ENCODE data around the gene COL27A1.
A peak's percentile ranks its signal among the peaks of the same experiment; 100 is the strongest.

COL27A1 gene

GRCh38 chr9:114155263-114155994 lies at the start of gene COL27A1:
COL27A1 (plus strand) TSS chr9:114155537; CDS start chr9:114155951, 414 bp downstream.
- peak in 2 of 3 experiments; percentile 59 to 73 for DNase-seq

DNA sequence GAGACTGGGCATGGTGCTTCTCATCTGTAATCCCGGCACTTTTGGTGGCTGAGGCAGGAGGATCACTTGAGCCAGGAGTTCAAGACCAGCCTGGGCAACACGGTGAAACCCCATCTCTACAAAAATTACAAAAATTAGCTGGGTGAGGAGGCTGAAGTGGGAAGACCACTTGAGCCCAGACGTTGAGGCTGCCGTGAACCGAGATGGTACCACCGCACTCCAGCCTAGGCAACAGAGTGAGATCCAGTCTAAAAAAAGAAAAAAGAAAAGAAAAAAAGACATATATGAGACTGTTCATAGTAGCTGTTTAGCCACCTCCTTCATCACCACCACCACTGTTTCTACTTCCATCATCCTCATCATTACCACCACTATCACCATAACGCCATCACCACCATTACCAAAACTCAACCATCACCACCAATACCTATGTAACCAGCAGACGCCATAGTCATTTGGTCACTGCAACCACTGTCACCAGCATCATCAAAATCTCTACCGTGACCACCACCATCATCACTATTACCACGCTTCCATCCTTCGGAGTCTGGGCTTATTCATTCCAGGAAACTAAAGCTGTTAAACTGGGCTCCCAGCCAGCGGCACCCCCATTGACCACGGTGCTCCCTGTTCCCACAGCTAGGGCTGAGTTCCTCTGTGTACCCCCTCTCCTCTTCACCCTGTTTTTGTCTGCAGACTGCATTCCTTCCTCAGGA lies 47.9 kb upstream of the COL27A1 start:
- DNase-seq = no peak

GRCh38 chr9:114108016-114108833 lies 47.1 kb upstream of the COL27A1 start:
- DNase-seq = peak; percentile 2 to 78 (median 53)

DNA sequence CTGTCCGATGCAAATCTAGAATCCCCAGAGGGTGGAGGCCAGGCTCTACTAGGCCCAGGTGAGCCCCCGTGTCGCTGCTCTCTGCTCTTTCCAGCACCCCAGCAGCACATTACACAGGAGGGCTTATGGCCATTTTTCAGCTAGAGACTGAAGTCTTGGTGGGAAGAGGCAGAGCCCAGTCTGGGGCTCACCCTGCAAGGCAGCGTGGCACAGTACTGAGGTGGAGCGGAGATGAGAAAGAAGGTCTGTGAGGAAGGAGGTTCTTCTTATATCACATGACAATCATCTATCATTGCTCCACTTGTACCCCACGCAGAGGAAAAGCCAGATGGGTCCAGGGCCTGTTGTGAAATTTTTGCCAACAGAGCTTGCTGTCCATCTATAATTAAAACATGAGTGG lies 46.2 kb upstream of the COL27A1 start:
- no peak for DNase-seq

DNA sequence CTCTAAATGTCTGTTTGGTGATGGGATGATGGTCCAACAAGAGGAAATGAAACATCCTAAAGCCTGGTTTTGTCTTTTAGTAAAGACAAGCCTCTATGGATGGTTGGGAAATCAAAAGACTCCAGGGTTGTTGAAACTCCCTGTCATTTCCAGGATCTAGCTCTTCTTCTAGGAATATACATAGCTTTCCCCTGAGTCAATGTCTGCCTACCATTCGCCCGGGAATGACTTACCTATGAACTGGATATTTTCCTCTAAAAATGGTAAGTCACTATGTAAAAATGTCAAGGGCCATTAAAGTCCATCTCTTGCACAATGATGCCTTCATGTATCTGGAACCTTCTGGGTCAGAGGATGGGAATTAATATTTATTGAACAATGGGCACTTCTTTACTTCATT lies 45.2 kb upstream of the COL27A1 start:
- no peak for DNase-seq

GRCh38 chr9:114112325-114112724 lies 43.0 kb upstream of the COL27A1 start:
- DNase-seq = no peak

DNA sequence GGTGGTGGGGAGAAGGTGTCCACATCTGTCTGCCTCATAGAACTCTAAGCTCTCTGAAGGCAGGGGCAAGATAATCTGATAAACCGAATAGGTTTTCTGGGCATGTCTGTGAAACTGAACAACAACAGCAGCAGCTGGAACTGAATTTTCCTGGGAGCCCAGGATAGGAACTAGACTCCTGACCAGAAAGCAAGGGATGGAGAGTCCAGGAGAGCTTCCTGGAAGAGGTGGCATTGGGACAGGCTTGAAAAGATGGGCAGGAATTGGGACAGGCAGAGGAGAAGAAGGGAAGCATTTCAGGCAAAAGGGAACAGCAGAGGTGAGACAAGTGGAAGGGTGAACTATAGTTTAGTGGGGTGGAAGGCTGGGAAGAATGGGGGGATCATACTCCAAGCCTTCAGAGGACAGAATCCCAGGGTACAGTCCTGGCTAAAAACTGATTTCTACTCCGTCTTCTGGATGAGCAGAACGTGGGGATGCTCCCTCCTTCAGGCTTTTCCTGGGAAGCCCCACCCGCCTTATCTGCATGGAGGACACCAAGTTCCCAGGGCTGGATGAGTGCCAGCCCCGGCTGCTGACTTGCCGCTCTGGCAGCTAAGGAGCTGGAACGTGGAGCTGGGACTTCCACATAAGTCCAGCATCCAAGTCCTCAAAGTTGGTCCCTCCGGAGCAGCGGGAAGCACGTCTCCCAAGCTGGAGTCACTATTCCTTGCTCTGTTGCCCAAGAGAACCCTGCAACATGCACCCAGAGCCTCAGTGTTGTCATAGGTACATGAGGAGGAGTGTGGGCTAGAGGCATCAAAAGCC lies 42.4 kb upstream of the COL27A1 start:
- DNase-seq = peak in 1 of 3 experiments; percentile 2

GRCh38 chr9:114114364-114114763 lies 41.0 kb upstream of the COL27A1 start:
- DNase-seq = no peak

DNA sequence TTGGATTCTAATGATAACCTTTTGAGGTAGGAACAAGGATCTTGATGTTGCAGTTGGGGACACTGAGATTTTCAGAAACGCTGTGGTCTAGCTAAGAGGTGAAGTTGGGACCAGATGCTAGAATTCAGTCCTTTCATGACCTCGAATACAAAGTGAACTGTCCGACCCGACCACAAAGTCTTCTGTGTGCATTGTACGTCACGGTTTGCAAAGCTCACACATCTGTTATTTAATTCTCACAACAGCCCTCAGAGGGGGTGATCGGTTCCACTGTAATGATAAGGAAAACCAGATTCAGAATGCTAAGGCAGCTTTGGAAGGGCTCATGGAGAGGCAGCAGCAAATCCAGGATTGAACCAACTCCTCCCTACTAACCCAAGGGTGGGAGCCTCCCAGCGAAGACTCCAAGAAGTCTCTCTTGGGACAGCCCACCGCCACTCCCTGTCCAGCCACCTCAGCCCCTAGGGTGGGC lies 39.6 kb upstream of the COL27A1 start:
- DNase-seq = no peak

DNA sequence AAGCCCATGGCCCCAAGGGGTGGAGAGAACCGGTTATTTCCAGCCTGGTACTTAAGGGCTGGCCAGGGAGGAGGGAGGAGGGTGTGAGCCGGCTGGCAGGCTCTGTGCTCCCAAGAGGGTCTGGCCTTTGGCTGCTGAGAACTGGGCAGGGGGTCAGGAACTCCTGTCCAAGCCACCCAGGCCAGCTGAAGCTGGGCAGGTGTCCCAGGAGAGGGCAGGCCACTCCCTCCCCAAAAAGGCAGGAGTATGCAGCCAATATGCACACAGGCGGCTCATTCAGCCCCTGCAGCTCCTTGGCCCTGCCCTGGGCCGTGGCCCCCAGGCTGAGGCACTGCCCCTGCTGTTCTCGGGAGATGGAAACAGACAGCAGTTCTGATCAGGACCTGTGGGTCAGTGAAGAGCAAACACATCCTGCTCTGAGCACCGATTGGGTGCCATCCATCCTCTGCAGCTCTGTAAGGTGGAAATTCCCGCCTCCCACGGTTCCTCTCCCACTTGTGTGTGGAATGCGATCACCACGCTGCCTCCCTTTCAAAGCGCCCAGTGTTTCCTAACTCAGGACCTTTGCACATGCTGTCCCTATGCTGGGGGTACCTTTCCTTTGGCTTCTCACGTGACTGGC lies 39.1 kb upstream of the COL27A1 start:
- DNase-seq = no peak

GRCh38 chr9:114117614-114117995 lies 37.7 kb upstream of the COL27A1 start:
- DNase-seq = no peak

DNA sequence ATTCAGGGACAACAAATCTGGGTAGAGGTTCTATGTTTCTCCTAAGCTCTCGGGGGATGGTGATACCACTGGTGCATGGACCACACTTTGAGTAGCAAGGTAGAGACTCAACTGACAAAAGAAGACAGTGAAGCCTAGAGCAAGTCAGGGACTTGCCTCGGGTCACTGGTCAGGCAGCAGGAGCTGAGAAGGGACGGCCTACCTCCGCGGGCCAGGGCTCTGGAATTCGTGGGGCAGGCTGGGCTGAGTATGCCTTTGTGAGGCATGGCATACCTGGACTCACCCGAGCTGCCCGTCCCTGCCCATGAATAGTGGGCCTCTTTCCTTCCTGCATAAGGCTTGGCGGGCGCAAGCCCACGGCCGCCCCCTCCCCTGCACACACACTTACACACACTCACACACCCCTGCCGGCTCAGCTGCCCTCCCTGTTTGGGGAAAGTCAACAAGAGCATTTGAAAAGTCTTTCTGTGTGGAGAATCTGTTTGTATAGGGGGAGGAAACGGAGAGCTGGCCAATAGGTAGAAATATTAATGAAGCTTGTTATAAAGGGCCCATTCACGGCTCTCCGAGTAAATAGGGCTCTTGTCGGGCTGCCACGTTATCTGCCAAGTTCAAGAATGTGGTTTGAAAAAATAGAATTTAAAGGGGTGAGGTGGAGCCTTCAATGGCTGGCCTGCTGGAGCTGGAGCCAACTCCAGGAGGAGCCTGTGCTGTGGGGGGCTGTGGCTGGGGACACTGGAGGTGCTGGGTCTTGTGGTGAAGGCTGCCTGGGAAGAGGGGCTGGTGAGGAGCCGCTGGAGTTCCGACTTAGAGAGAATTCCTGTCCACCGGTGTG lies 37.1 kb upstream of the COL27A1 start:
- peak in 2 of 3 experiments; percentile 25 to 75 for DNase-seq

GRCh38 chr9:114119242-114120191 lies 35.8 kb upstream of the COL27A1 start:
- DNase-seq = no peak

GRCh38 chr9:114120192-114121014 lies 34.9 kb upstream of the COL27A1 start:
- no peak for DNase-seq

DNA sequence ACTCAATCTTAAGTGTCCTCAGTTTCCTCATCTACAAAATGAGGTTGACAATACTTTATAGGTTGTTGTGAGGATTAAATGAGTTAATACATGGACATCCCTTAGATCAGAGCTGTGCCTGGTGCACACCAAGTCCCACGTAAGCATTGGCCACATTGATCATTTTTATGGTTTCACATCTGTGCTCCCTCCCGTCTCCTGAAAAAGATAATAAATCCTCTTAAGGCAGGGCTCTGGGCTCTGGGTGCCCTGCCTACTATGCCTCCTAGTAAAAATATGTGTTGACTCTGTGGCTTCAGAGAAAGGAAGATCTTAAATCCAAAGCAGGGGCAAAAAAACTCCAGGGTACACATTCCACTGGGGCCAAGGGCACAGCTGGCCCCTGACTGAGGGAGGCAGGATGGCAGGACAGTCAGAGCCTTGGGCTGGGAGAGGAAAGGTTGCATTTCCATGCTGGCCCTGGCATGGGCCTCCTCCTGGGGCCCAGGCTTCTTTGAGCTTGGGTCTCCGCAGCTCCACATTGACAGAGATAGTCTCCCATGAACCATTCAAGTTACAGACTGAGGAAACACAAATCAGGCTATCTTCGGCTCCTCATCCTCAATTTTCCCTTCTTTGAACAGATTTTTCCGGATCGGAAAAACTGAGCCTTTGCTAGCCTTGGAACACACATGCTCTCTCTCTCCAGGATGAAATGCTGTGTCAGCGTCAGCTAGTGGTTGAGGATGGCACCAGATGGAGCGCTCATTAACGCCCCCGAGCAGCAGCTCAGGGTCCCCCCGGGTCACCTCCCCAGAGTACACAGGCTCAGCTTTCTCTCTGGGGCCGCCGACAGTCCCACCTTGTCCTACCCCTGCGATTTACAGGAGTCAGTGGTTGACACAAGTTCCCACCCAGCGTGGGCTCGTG lies 33.9 kb upstream of the COL27A1 start:
- DNase-seq = no peak

GRCh38 chr9:114122136-114123027 lies 33.0 kb upstream of the COL27A1 start:
- no peak for DNase-seq

Measured in NCI-H1417 (cell line).